Measurements from ENCODE around the gene TSPAN18. TPM values are rescaled to one million over a fixed set of nuclear protein-coding genes. Genes with fewer than 3 reads are reported as not detected.

The TSPAN18 gene
- total RNA-seq, 1 experiment from 2014 or later, result 0.96 TPM

- no peak for DNase-seq (ENCODE audit: low read depth)
Observed at GRCh38 chr11:44759743-44760476, 33.1 kb downstream of the TSPAN18 start.

GRCh38 chr11:44760477-44760872, 33.7 kb downstream of the TSPAN18 start:
- DNase-seq (ENCODE audit: low read depth), result no peak

GRCh38 chr11:44760917-44761550, 34.3 kb downstream of the TSPAN18 start:
- DNase-seq (ENCODE audit: low read depth), result peak; percentile 75

- no peak for DNase-seq (ENCODE audit: low read depth)
Observed at GRCh38 chr11:44761551-44761961, 34.8 kb downstream of the TSPAN18 start.

GRCh38 chr11:44763121-44763820, 36.5 kb downstream of the TSPAN18 start:
- DNase-seq (ENCODE audit: low read depth), result no peak

- DNase-seq (ENCODE audit: low read depth), result no peak
Observed at GRCh38 chr11:44764583-44764982, 37.8 kb downstream of the TSPAN18 start.

- no peak for DNase-seq (ENCODE audit: low read depth)
Observed at GRCh38 chr11:44765026-44765595, 38.3 kb downstream of the TSPAN18 start.

GRCh38 chr11:44765676-44766075, 38.9 kb downstream of the TSPAN18 start:
- no peak for DNase-seq (ENCODE audit: low read depth)

- peak; percentile 91 for DNase-seq (ENCODE audit: low read depth)
Observed at GRCh38 chr11:44766112-44766971, 39.6 kb downstream of the TSPAN18 start.

- peak; percentile 38 for DNase-seq (ENCODE audit: low read depth)
Observed at GRCh38 chr11:44766972-44767278, 40.2 kb downstream of the TSPAN18 start.

GRCh38 chr11:44767421-44767820, 40.7 kb downstream of the TSPAN18 start:
- DNase-seq (ENCODE audit: low read depth), result peak; percentile 11

GRCh38 chr11:44770401-44770800, 43.6 kb downstream of the TSPAN18 start:
- no peak for DNase-seq (ENCODE audit: low read depth)

- DNase-seq (ENCODE audit: low read depth), result no peak
Observed at GRCh38 chr11:44771252-44771734, 44.5 kb downstream of the TSPAN18 start.

GRCh38 chr11:44771841-44772240, 45.1 kb downstream of the TSPAN18 start:
- no peak for DNase-seq (ENCODE audit: low read depth)

GRCh38 chr11:44773351-44773965, 46.7 kb downstream of the TSPAN18 start:
- no peak for DNase-seq (ENCODE audit: low read depth)

GRCh38 chr11:44774108-44774507, 47.3 kb downstream of the TSPAN18 start:
- DNase-seq (ENCODE audit: low read depth), result peak; percentile 26

- DNase-seq (ENCODE audit: low read depth), result no peak
Observed at GRCh38 chr11:44774731-44775130, 48.0 kb downstream of the TSPAN18 start.

GRCh38 chr11:44775366-44775984, 48.7 kb downstream of the TSPAN18 start:
- DNase-seq (ENCODE audit: low read depth), result peak; percentile 30

- no peak for DNase-seq (ENCODE audit: low read depth)
Observed at GRCh38 chr11:44775985-44776446, 49.3 kb downstream of the TSPAN18 start.

GRCh38 chr11:44776551-44777208, 49.9 kb downstream of the TSPAN18 start:
- no peak for DNase-seq (ENCODE audit: low read depth)
